ENCODE data around the gene OXCT1.
"Not testable (repeated sequence)": the region's sequence is repeated elsewhere in the genome, so short reads cannot be mapped to it uniquely, and the experiment has no call there.

Gene OXCT1

DNA sequence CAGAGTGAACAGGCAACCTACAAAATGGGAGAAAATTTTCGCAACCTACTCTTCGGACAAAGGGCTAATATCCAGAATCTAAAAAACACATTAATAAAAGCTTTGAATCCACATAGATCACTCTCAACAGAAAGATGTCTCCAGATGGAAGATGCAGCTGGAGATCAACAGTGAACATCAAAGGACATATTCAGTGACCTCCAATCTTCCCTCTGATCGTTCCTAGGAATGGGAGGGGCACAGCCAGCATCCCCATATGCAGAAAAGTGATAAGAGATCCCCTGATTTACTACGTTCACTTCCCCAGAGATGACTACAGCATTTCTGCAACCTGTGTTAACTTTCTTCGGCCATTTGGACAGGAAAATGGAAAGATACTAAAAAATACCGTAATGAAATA is 21.2 kb downstream of the OXCT1 start:
- Mint-ChIP-seq H3K9me3 (no peaks in the 10 kb centered on the region), H3K36me3 (peaks cover 11% of the 10 kb centered on the region), H3K4me3 (no peak overlapping the region), H3K4me1 (peaks cover 22% of the 10 kb centered on the region), H3K27ac (no peak overlapping the region)
- DNase-seq (ENCODE audit: low spot score in 2 of 2) (no peak), ATAC-seq (no peak)

DNA sequence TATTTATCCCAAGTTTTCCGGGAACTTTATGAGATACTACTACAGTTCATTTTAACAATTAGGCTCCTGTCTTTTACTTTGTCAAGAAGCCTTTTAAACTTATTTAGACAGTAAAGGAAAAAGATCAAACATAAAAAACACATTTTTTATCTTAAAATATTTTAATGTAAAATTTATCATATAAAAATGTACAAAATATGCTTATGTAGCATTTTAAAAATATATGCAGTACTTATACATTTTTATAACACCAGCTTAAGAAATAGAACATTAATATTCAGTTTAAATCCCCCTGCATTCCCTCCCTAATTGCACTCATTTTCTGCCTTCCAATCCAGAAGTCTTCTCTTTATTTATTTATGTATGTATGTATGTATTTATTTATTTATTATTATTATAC is 24.5 kb downstream of the OXCT1 start:
- H3K4me1 Mint-ChIP-seq; H3K27ac Mint-ChIP-seq; DNase-seq (ENCODE audit: low spot score in 2 of 2); H3K9me3 Mint-ChIP-seq; ATAC-seq; H3K4me3 Mint-ChIP-seq: not testable (repeated sequence)
- peaks cover 11% of the 10 kb centered on the region for H3K36me3 Mint-ChIP-seq

DNA sequence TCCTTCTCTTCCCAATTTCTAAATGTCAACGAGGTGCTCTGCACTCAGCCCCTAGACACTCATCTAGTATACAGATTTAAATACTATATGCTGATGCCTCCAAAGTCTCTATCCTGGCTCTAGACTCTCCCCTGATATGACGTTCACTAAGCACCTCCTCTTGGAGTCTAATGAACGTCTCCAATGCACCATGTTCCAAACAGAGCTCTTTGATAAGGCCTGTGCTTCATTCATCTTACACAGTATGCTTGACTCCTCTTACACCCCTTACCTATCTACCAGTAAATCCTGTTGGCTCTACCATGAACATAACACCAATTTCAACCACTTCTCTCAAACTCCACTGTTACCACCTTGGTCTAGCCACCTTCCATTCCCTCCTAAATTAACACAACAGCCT is 25.7 kb downstream of the OXCT1 start:
- no peak overlapping the region for H3K4me3 Mint-ChIP-seq
- no peaks in the 10 kb centered on the region for H3K4me1 Mint-ChIP-seq
- no peak for ATAC-seq
- H3K36me3 Mint-ChIP-seq: peaks cover 11% of the 10 kb centered on the region
- no peaks in the 10 kb centered on the region for H3K9me3 Mint-ChIP-seq
- H3K27ac Mint-ChIP-seq: no peak overlapping the region
- no peak for DNase-seq (ENCODE audit: low spot score in 2 of 2)

DNA sequence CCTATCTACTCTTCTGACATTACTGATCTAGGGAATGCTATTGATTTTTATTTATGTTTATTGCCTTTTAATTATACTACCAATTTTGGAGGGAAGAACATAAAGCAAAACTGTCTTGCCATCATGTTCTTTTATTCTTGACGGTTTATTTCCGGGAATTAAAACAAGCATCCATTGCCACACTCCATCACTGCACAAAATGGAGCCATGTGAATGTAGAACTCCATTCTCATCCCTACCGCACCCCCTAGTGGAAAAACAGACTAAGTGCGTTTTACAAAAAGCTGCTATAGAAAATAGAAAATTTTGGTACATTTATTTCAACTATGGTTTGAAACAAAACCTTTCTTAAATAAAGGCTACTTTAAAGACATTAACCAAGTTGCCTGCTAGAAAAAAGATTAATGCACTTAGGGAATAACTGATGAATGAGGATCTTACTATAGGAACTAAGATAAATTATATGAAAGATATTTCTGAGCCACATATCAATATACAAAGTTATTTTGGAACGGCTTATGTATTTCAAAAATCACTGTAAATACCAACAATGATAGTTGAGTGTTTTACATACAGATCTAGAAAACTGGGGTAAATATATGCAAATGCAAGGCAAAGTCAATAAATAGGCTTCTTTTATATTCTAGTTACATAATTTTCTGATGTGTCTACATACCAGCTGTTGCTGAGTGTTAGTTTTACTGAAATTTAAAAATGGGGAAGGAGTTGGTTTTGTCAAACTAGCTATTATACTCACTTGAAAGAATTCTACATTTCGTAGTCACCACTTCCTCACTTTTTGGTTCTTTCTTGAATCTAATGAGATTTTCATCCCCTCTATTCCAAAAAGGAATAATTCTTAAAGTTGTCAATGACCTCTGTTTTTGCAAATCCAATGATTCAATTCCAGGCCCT is 26.5 kb downstream of the OXCT1 start:
- H3K4me1 Mint-ChIP-seq: no peaks in the 10 kb centered on the region
- H3K4me3 Mint-ChIP-seq: no peak overlapping the region
- ATAC-seq (no peak), DNase-seq (ENCODE audit: low spot score in 2 of 2) (no peak)
- H3K27ac Mint-ChIP-seq: no peak overlapping the region
- peaks cover 11% of the 10 kb centered on the region for H3K36me3 Mint-ChIP-seq
- no peaks in the 10 kb centered on the region for H3K9me3 Mint-ChIP-seq

DNA sequence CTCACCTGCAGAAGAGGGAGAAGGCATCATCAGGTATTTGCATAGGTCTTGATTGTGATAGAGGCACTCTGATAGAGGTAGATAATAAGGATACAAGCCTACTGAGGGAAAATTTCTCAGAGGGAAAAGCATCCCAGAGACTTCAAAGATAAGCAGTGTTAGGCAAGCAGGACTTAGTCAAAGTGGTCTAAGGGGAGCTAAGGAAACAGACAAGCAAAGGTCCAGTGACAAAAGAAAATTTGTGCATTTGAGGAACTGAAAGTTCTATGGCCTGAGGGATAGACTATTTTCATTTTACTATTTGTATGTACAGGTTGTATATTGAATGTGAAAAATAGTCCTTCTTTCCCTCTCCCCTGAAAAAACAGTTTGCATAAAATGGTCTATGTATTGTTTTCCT is 27.4 kb downstream of the OXCT1 start:
- ATAC-seq (no peak), DNase-seq (ENCODE audit: low spot score in 2 of 2) (no peak)
- H3K36me3 Mint-ChIP-seq: peaks cover 10% of the 10 kb centered on the region
- no peak overlapping the region for H3K4me3 Mint-ChIP-seq
- H3K4me1 Mint-ChIP-seq: no peaks in the 10 kb centered on the region
- no peaks in the 10 kb centered on the region for H3K9me3 Mint-ChIP-seq
- no peak overlapping the region for H3K27ac Mint-ChIP-seq

DNA sequence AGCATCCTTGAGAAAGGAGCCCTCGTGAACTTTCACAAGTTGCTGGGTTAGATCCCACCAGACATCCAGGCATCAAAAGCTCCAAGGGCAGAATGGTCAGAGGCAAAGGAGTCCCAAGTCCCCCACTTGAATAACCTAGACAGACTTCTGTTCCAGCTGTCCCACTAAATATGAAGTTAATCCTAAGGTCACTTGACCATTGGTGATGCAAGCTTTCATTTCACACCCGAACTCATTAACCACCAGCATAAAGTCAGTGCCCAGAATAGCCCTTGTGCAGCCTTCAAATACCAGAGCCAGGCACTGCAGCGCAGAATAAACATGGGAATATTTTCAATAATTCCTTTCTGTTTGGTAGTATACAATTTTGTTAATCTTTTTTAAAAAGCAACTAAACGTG is 28.9 kb downstream of the OXCT1 start:
- no peak overlapping the region for H3K4me3 Mint-ChIP-seq
- H3K9me3 Mint-ChIP-seq: no peaks in the 10 kb centered on the region
- H3K36me3 Mint-ChIP-seq: no peaks in the 10 kb centered on the region
- DNase-seq (ENCODE audit: low spot score in 2 of 2) (no peak), ATAC-seq (no peak)
- no peaks in the 10 kb centered on the region for H3K4me1 Mint-ChIP-seq
- no peak overlapping the region for H3K27ac Mint-ChIP-seq

DNA sequence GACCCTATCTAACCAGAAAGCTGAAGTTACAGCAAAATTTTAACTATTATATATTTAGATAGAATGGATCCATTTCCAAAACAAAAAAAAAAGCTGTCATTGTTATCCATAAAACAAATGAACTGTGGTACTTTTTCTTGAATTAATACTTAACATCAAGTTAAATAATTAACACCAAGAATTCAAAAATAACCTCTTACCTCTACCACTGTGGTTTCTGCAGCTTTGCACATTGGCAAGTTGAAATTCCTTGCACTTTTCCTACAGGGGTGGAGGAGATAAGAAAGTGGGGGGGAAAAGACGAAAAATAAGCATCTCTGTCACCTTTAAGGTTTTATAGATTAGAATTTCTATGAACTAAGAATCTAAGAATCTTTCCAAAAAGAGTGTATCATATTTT is 30.0 kb downstream of the OXCT1 start:
- Mint-ChIP-seq H3K9me3 (no peaks in the 10 kb centered on the region), H3K4me3 (no peak overlapping the region), H3K4me1 (no peaks in the 10 kb centered on the region), H3K27ac (no peak overlapping the region), H3K36me3 (peaks cover 2% of the 10 kb centered on the region)
- no peak for ATAC-seq
- DNase-seq (ENCODE audit: low spot score in 2 of 2): no peak

DNA sequence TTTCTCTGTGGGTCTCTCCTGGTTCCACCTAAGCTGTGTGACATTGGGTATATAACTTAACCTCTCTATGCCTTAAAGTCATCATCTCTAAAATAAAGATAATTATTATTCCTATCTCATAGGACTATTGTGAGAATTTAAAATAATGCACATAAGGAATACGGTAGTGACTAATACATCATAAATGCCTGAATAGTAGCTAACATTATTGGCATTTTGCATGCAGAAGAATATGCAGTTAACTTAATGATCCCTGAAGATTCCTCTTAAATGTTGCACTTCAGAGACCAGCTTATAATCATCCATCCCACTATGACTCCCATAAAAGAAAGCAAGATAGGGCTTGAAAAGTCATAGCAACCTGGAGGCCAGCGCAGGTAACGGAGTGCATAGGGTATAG is 32.4 kb downstream of the OXCT1 start:
- DNase-seq (ENCODE audit: low spot score in 2 of 2) (no peak), ATAC-seq (no peak)
- Mint-ChIP-seq H3K9me3 (no peaks in the 10 kb centered on the region), H3K36me3 (peaks cover 26% of the 10 kb centered on the region), H3K4me1 (peaks cover 13% of the 10 kb centered on the region), H3K27ac (no peak overlapping the region), H3K4me3 (no peak overlapping the region)

DNA sequence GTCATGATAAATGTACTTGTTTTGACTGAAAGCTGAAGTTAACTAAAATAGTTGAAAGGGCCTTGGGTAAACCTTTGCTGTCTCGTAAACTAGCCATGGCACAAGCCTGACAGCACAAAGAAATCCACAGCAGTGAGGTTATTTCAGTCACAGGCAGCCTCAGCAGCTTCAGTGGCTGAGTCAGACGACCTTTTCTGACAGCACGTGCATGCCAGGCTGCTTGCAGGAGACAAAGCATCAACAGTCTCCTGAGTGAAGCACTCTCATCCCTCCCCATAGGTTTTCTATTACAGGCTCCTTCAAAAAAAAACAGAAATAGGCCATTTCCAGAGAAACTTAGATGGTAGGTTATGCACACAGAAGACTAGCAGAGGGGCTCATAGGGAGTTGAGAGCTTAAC is 34.6 kb downstream of the OXCT1 start:
- DNase-seq (ENCODE audit: low spot score in 2 of 2) (no peak), ATAC-seq (peak; percentile 81)
- no peak overlapping the region for H3K27ac Mint-ChIP-seq
- H3K4me3 Mint-ChIP-seq: no peak overlapping the region
- peaks cover 31% of the 10 kb centered on the region for H3K4me1 Mint-ChIP-seq
- no peaks in the 10 kb centered on the region for H3K9me3 Mint-ChIP-seq
- peaks cover 48% of the 10 kb centered on the region for H3K36me3 Mint-ChIP-seq

DNA sequence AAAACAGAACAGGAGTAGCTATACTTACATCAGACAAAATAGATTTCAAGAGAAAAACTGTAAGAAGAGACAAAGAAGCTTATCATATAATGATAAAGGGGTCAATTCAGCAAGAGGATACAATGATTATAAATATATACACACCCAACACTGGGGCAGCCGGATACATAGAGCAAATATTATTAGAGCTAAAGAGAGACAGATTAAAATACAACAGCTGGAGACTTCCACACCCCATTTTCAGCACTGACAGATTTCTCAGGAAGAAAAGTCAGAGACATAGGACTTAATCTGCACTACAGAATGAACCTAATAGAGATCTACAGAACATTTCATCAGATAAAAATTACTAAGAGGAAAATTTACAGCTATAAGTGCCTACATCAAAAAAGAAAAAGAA is 35.7 kb downstream of the OXCT1 start:
- H3K27ac Mint-ChIP-seq: no peak overlapping the region
- H3K36me3 Mint-ChIP-seq: peaks cover 59% of the 10 kb centered on the region
- ATAC-seq (no peak), DNase-seq (ENCODE audit: low spot score in 2 of 2) (no peak)
- H3K9me3 Mint-ChIP-seq: no peaks in the 10 kb centered on the region
- peaks cover 31% of the 10 kb centered on the region for H3K4me1 Mint-ChIP-seq
- H3K4me3 Mint-ChIP-seq: no peak overlapping the region

DNA sequence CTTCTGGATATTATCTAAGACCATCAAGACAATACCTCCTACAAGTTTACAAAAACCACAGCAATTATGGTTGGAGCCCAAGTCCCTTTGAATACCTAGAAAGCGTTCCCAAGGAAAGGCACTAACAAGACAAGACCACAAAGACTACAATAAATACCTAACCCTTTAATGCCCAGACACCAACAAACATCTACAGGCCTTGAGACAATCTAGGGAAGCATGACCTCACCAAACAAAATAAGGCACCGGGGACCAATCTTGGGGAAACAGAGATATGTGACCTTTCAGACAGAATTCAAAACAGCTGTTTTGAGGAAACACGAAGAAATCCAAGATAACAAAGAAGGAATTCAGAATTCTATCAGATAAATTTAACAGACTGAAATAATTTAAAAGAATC is 37.8 kb downstream of the OXCT1 start:
- no peak for ATAC-seq
- H3K9me3 Mint-ChIP-seq: no peaks in the 10 kb centered on the region
- H3K4me3 Mint-ChIP-seq: no peak overlapping the region
- H3K36me3 Mint-ChIP-seq: peaks cover 69% of the 10 kb centered on the region
- H3K27ac Mint-ChIP-seq: peak overlapping the region; percentile 78
- DNase-seq (ENCODE audit: low spot score in 2 of 2): no peak
- peaks cover 31% of the 10 kb centered on the region for H3K4me1 Mint-ChIP-seq

DNA sequence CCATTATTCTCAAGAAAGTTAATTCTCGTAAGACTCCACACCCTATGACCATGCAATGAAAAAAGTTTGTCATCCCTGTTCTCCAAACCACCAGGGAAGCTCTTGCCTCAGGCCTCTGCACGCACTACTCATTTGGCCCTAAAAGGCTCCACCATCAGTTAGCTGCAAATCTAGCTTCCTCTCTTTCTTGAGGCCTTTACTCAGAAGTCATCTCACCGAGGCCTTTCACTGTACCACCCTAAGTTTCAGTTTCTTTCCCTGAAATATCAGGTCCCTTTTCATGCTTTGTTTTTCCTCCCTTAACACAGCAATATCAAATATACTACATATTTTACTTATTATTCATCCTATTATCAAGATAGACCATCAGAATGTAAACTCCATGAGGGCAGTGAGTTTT is 39.1 kb downstream of the OXCT1 start:
- Mint-ChIP-seq H3K27ac (peak overlapping the region; percentile 78), H3K36me3 (peaks cover 82% of the 10 kb centered on the region), H3K4me1 (peaks cover 37% of the 10 kb centered on the region), H3K9me3 (no peaks in the 10 kb centered on the region), H3K4me3 (no peak overlapping the region)
- ATAC-seq: no peak
- no peak for DNase-seq (ENCODE audit: low spot score in 2 of 2)

DNA sequence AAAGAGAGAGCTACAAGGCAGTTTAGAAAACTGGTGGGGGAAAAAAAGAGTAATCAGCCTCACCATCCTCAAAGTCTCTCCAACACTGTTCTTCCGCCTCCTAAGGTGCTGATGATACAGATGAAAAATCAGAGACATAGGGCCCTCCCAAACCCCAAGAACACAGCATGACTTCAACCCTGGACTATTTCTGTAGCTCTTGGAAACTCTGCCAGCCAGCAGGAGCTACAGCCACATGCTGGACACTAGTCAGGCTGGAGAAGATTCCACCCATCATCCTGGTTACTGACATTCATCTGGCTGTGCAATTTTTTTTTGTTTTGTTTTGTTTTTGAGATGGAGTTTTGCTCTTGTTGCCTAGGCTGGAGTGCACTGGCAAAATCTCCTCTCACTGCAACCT is 42.4 kb downstream of the OXCT1 start:
- ATAC-seq (no peak), DNase-seq (ENCODE audit: low spot score in 2 of 2) (no peak)
- Mint-ChIP-seq H3K27ac (no peak overlapping the region), H3K4me3 (no peak overlapping the region), H3K36me3 (peaks cover 73% of the 10 kb centered on the region), H3K9me3 (no peaks in the 10 kb centered on the region), H3K4me1 (peaks cover 24% of the 10 kb centered on the region)

DNA sequence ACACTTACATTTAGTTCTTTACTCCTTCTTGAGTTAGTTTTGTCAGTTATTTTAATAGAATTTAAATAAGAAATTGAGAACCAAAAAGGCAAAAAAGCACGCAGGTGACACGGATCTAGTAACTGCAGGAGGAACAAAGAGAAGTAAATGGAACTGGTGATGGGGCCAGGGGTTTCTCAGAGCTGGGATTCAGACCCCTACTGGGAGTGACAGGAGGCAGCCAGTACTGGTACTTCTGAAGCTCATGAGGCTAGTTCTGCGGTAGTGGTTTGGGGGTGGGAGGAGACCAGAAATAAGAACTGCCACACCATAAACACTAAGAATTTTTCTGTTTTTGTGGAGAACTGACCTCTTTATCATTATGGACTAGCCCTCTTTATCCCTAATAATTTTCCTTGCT is 48.2 kb downstream of the OXCT1 start:
- H3K27ac Mint-ChIP-seq: no peak overlapping the region
- DNase-seq (ENCODE audit: low spot score in 2 of 2): no peak

DNA sequence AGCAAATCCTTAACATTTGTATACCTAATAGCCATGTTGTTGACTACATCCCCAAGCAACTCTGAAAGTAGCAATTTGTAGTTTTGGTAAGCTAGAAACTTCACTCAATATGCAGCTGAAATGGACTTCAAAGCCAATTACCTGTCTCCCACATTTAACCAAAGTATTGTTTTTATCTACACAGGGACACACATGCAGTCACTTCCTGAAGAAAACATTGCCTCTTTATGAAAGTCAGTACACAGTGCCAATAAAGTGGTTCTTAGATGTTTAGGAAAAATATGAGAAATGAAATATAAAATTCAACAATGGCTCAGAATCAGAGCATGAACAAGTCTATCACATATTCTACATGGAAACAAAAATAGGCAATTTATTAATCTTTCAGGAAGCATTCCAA is 49.2 kb downstream of the OXCT1 start:
- H3K4me3 Mint-ChIP-seq: no peak overlapping the region
- H3K36me3 Mint-ChIP-seq: peaks cover 39% of the 10 kb centered on the region

More for the DNA sequence above, 48.2 kb downstream of the OXCT1 start:
- ATAC-seq: no peak
- Mint-ChIP-seq H3K36me3 (peaks cover 49% of the 10 kb centered on the region), H3K4me1 (peaks cover 16% of the 10 kb centered on the region), H3K4me3 (no peak overlapping the region), H3K9me3 (no peaks in the 10 kb centered on the region)

DNA sequence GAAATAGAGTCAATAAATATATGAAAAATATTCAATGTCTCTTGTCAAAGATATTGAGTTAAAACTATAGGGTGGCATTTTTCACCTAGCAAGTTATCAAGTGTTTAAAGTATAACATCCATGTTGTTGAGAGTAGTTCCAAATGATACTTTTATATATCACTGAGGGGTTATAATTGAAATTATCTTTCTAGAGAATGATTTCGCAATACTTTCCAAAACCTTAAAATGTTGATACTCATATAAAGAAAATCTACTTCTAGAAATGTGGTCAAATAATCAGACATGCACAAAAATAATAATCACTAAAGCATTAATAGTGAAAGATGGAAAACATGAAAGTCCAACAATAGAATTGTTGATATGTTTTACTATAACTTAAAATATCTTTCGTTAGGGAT is 50.1 kb downstream of the OXCT1 start:
- no peak for DNase-seq (ENCODE audit: low spot score in 2 of 2)
- H3K9me3 Mint-ChIP-seq: no peaks in the 10 kb centered on the region
- H3K36me3 Mint-ChIP-seq: peaks cover 31% of the 10 kb centered on the region
- ATAC-seq: no peak
- peaks cover 11% of the 10 kb centered on the region for H3K4me1 Mint-ChIP-seq
- H3K4me3 Mint-ChIP-seq: no peak overlapping the region
- no peak overlapping the region for H3K27ac Mint-ChIP-seq

More for the DNA sequence above, 49.2 kb downstream of the OXCT1 start:
- ATAC-seq (no peak), DNase-seq (ENCODE audit: low spot score in 2 of 2) (no peak)
- Mint-ChIP-seq H3K27ac (no peak overlapping the region), H3K9me3 (no peaks in the 10 kb centered on the region), H3K4me1 (peaks cover 11% of the 10 kb centered on the region)
